IMR-90 (cell line): ENCODE measurements around the gene EPO. TPM values are rescaled to one million over a fixed set of nuclear protein-coding genes. Genes with fewer than 3 reads are reported as not detected.

Experiments used
- ATAC-seq: fragments of 200-7000 bp; cut with Tn5 transposase; 2 replicates; pipeline ENCODE4 v1.9.1; 2020; ENCODE audit warnings: low read depth, mild to moderate bottlenecking, moderate library complexity
- BruUV-seq: library from RNA; stranded (reverse); fragments of 400-500 nt; replicated peaks from 2 replicates; lab custom pipeline; 2021; lab: Mats Ljungman, UMichigan
- CTCF ChIA-PET: fragments of 300-600 bp; formaldehyde crosslinking; extraction: SDS; loops from one replicate; lab custom pipeline; 2021; ENCODE audit warnings: antibody characterized with exemption; lab: Yijun Ruan, JAX
- POLR2A ChIA-PET: fragments of 300-600 bp; sonication (Branson Sonifier 250); formaldehyde crosslinking; loops from one replicate; lab custom pipeline; 2022; ENCODE audit warnings: antibody characterized with exemption; ENCODE audit not compliant: unreplicated experiment; lab: Charles Lee
- DNase-seq: peaks from one replicate; pipeline ENCODE4 v3.0.0; 2013
- H2AFZ ChIP-seq: replicated peaks from 2 replicates; pipeline ENCODE3; 2013; ENCODE audit warnings: low read length, mild to moderate bottlenecking; ENCODE audit not compliant: poor library complexity
- H2AK5ac ChIP-seq: 2 replicates; pipeline ENCODE4 v1.6.1; 2013; ENCODE audit warnings: low read depth, low read length, inconsistent platforms
- H2AK9ac ChIP-seq: replicated peaks from 2 replicates; pipeline ENCODE3; 2013; ENCODE audit warnings: mild to moderate bottlenecking, low read depth, low read length, moderate library complexity; ENCODE audit not compliant: poor library complexity
- H2BK120ac ChIP-seq: 2 replicates; pipeline ENCODE4 v1.6.1; 2013; ENCODE audit warnings: low read depth, low read length, inconsistent platforms
- H2BK15ac ChIP-seq: 3 replicates; pipeline ENCODE4 v1.6.1; 2013; ENCODE audit warnings: low read depth, low read length, inconsistent platforms
- H2BK20ac ChIP-seq: 2 replicates; pipeline ENCODE4 v1.6.1; 2013; ENCODE audit warnings: low read depth, mild to moderate bottlenecking, inconsistent platforms, low read length, moderate library complexity
- H2BK5ac ChIP-seq: 2 replicates; pipeline ENCODE4 v1.6.1; 2013; ENCODE audit warnings: mild to moderate bottlenecking, low read depth, low read length, inconsistent platforms; ENCODE audit not compliant: poor library complexity, severe bottlenecking
- H3K14ac ChIP-seq: replicated peaks from 2 replicates; pipeline ENCODE4 v1.6.1; 2013; ENCODE audit warnings: low read depth, low read length, inconsistent platforms
- H3K18ac ChIP-seq: 2 replicates; pipeline ENCODE4 v1.6.1; 2013; ENCODE audit warnings: low read depth, low read length, control low read depth
- H3K23ac ChIP-seq: 2 replicates; pipeline ENCODE4 v1.6.1; 2013; ENCODE audit warnings: low read depth, low read length, inconsistent platforms
- H3K27ac ChIP-seq: 2 replicates; pipeline ENCODE4 v1.5.1; 2013; ENCODE audit warnings: mild to moderate bottlenecking, control low read depth, low read length; ENCODE audit not compliant: insufficient read depth
- H3K27me3 ChIP-seq: 2 replicates; pipeline ENCODE4 v1.6.1; 2013; ENCODE audit warnings: low read length; ENCODE audit not compliant: control insufficient read depth, insufficient read depth
- H3K36me3 ChIP-seq: 2 replicates; pipeline ENCODE4 v1.6.1; 2013; ENCODE audit warnings: low read length, mixed read lengths; ENCODE audit not compliant: control insufficient read depth, insufficient read depth
- H3K4ac ChIP-seq: 2 replicates; pipeline ENCODE4 v1.6.1; 2013; ENCODE audit warnings: low read depth, low read length, inconsistent platforms
- H3K4me1 ChIP-seq: 2 replicates; pipeline ENCODE4 v1.6.1; 2013; ENCODE audit warnings: low read length, mixed read lengths; ENCODE audit not compliant: control insufficient read depth, insufficient read depth
- H3K4me2 ChIP-seq: 2 replicates; pipeline ENCODE4 v1.6.1; 2013; ENCODE audit warnings: low read depth, mild to moderate bottlenecking, control low read depth, low read length, moderate library complexity
- H3K4me3 ChIP-seq: 2 replicates; pipeline ENCODE4 v1.5.1; 2013; ENCODE audit warnings: low read depth, mild to moderate bottlenecking, control low read depth, low read length, moderate library complexity; ENCODE audit not compliant: insufficient read depth
- H3K56ac ChIP-seq: 2 replicates; pipeline ENCODE4 v1.6.1; 2013; ENCODE audit warnings: low read length, inconsistent platforms; ENCODE audit not compliant: insufficient read depth; ENCODE audit errors: extremely low read depth
- H3K79me1 ChIP-seq, 2 experiments: 2 replicates each; pipeline ENCODE4 v1.6.1; 2013; ENCODE audit warnings: low read length in 2 of 2, inconsistent platforms in 1 of 2, low read depth in 1 of 2
- H3K9ac ChIP-seq: 2 replicates; pipeline ENCODE4 v1.6.1; 2013; ENCODE audit warnings: low read depth, low read length, control low read depth
- H3K9me1 ChIP-seq: 2 replicates; pipeline ENCODE4 v1.6.1; 2013; ENCODE audit warnings: low read length, inconsistent platforms; ENCODE audit not compliant: insufficient read depth
- H3K9me3 ChIP-seq: 2 replicates; pipeline ENCODE4 v1.6.1; 2013; ENCODE audit warnings: low read length; ENCODE audit not compliant: control insufficient read depth, insufficient read depth
- H4K20me1 ChIP-seq: 2 replicates; pipeline ENCODE4 v1.6.1; 2013; ENCODE audit warnings: low read length, inconsistent platforms; ENCODE audit not compliant: insufficient read depth
- H4K5ac ChIP-seq: 2 replicates; pipeline ENCODE4 v1.6.1; 2013; ENCODE audit warnings: mild to moderate bottlenecking, low read depth, low read length, control low read depth
- H4K8ac ChIP-seq, 2 experiments: 2 replicates each; pipeline ENCODE4 v1.6.1; 2013; ENCODE audit warnings: low read depth in 2 of 2, low read length in 2 of 2, control low read depth in 1 of 2, inconsistent platforms in 1 of 2
- H4K91ac ChIP-seq: 2 replicates; pipeline ENCODE4 v1.6.1; 2013; ENCODE audit warnings: low read depth, low read length, inconsistent platforms; ENCODE audit not compliant: insufficient read depth
- MAZ ChIP-seq: IDR thresholded peaks from 2 replicates; pipeline ENCODE4 v1.6.1; 2012; ENCODE audit warnings: low read depth, mild to moderate bottlenecking, low read length, improper control_type of control experiment, moderate library complexity, borderline replicate concordance
- MXI1 ChIP-seq: IDR thresholded peaks from 2 replicates; pipeline ENCODE4 v1.6.1; 2012; ENCODE audit warnings: low read depth, mild to moderate bottlenecking, low read length, moderate library complexity, borderline replicate concordance
- POLR2A ChIP-seq: IDR thresholded peaks from 2 replicates; pipeline ENCODE4 v1.6.1; 2012; ENCODE audit warnings: mild to moderate bottlenecking, low read depth, low read length
- RFX5 ChIP-seq: IDR thresholded peaks from 2 replicates; pipeline ENCODE4 v1.8.0; 2012; ENCODE audit warnings: low read depth, mild to moderate bottlenecking, low read length, moderate library complexity
- USF2 ChIP-seq: fragments of 150-350 bp; IDR thresholded peaks from 2 replicates; pipeline ENCODE4 v1.6.1; 2017; ENCODE audit warnings: mild to moderate bottlenecking, antibody characterized with exemption, low read length, low read depth
- WGBS, 2 experiments: methylation state at CpG; one replicate each; pipeline versions ENCODE4 v1.1.5 to v1.1.7; 2013; ENCODE audit warnings: missing lambda C conversion rate in 2 of 2; ENCODE audit not compliant: insufficient read length in 1 of 2; ENCODE audit errors: extremely low coverage in 2 of 2; 5-methylcytosine and 5-hydroxymethylcytosine counted together
- dilution Hi-C: fragments of 300-500 bp; cut with HindIII; formaldehyde crosslinking; loops from one replicate; pipeline ENCODE4 v1.14.3; 2018; ENCODE audit warnings: low sequenced_read_pairs; ENCODE audit not compliant: unreplicated experiment
- in situ Hi-C: fragments of 300-500 bp; cut with MboI; formaldehyde crosslinking; loops from 3 replicates; pipeline ENCODE4 v1.14.3; 2019; ENCODE audit warnings: low sequenced_read_pairs, inconsistent platforms, mixed read lengths
- intact Hi-C: fragments of 100-400 bp; cut with micrococcal nuclease; formaldehyde crosslinking; loops from 2 replicates; pipeline ENCODE4 v1.10.0; 2022
- polyA plus RNA-seq, 3 experiments: library from polyadenylated mRNA; depleted of rRNA; stranded (reverse); fragments of >200 nt; gene quantifications; 2 replicates each; pipeline ENCODE4 v1.2.3, GENCODE V29; 2012; ENCODE audit warnings: low replicate concordance in 1 of 3
- total RNA-seq: library from RNA; depleted of rRNA; stranded (reverse); fragments of >200 nt; gene quantifications from 2 replicates; pipeline ENCODE4 v1.2.3, GENCODE V29; 2012

The EPO gene
- total and polyA plus RNA-seq, 2 of the 4 experiments (the other 2 are of a cell fraction) = not detected

GRCh38 chr7:100744605-100745004, 24.3 kb downstream of the EPO start:
- Histone ChIP-seq H3K4me1 (no peaks in the 10 kb centered on the region), H3K56ac (no peak overlapping the region), H2BK20ac (no peak overlapping the region), H3K9ac (no peak overlapping the region), H3K79me1 (no peaks in the 10 kb centered on the region), H3K36me3 (no peaks in the 10 kb centered on the region), H3K4me3 (no peak overlapping the region), H3K14ac (no peak overlapping the region), H2AK9ac (no peak overlapping the region), H3K9me1 (no peaks in the 10 kb centered on the region), H3K4ac (no peak overlapping the region), H2AFZ (no peak overlapping the region), H4K8ac (no peak overlapping the region), H3K23ac (no peak overlapping the region), H3K27ac (no peak overlapping the region), H2BK5ac (no peak overlapping the region), H3K18ac (no peak overlapping the region), H3K4me2 (no peak overlapping the region), H2BK120ac (no peak overlapping the region), H4K91ac (no peak overlapping the region), H3K27me3 (peaks cover 15% of the 10 kb centered on the region), H4K5ac (no peak overlapping the region), H2AK5ac (no peak overlapping the region), H3K9me3 (no peaks in the 10 kb centered on the region), H2BK15ac (no peak overlapping the region), H4K20me1 (no peaks in the 10 kb centered on the region)
- ChIA-PET POLR2A (no interaction called here), CTCF (no interaction called here)
- dilution Hi-C loops (no loop called here), intact Hi-C loops (no loop called here), in situ Hi-C loops (no loop called here)
- ATAC-seq = no peak
- no TSS peak for BruUV-seq
- no peak for TF ChIP-seq MXI1
- TF ChIP-seq MAZ = no peak
- TF ChIP-seq USF2 = no peak
- no peak for TF ChIP-seq POLR2A
- no peak for TF ChIP-seq RFX5
- no peak for DNase-seq
- WGBS, 2 experiments = 96 to 100% methylated on average over 1 to 4 of the region's 14 CpGs
